Uterus (tissue), 4 donors: ENCODE data around the gene HTT. TPM values are rescaled to one million over a fixed set of nuclear protein-coding genes. Genes with fewer than 3 reads are reported as not detected.

Experiments used
- DNase-seq, 2 donors: peaks; one replicate each; pipeline ENCODE4 v3.0.0-alpha.2; 2019 to 2020
- H3K27ac ChIP-seq, 2 donors: fragments of 200-600 bp; sonication (generic); 1 replicate in 1 of 2; 2 replicates in 1 of 2; pipeline ENCODE4 v1.5.1; 2016 to 2018
- H3K27me3 ChIP-seq, 2 donors: fragments of 200-600 bp; sonication (generic); one replicate each; pipeline ENCODE4 v1.5.1; 2018 to 2019; ENCODE audit warnings: control low read depth in 1 of 2
- H3K36me3 ChIP-seq, 2 donors: fragments of 200-600 bp; sonication (generic); one replicate each; pipeline ENCODE4 v1.5.1; 2019; ENCODE audit warnings: control low read depth in 1 of 2
- H3K4me1 ChIP-seq, 2 donors: fragments of 200-600 bp; sonication (generic); one replicate each; pipeline ENCODE4 v1.5.1; 2018 to 2019; ENCODE audit warnings: control low read depth in 1 of 2
- H3K4me3 ChIP-seq, 2 donors: fragments of 200-600 bp; sonication (generic); 1 replicate in 1 of 2; 2 replicates in 1 of 2; pipeline ENCODE4 v1.5.1; 2018 to 2019; ENCODE audit warnings: mild to moderate bottlenecking in 1 of 2
- H3K9me3 ChIP-seq, 2 donors: fragments of 200-600 bp; sonication (generic); one replicate each; pipeline ENCODE4 v1.5.1; 2019; ENCODE audit warnings: control low read depth in 1 of 2
- CTCF ChIP-seq, 4 experiments: fragments of 200-600 bp in 2 of 4; fragments of 450-650 bp in 2 of 4; sonication (generic) in 2 of 4; IDR thresholded peaks; one replicate each; pipeline ENCODE4 v1.5.1; 2016 to 2019; ENCODE audit warnings: antibody characterized with exemption in 4 of 4, mild to moderate bottlenecking in 2 of 4, moderate library complexity in 1 of 4
- POLR2A ChIP-seq, 2 donors: fragments of 450-650 bp; IDR thresholded peaks; one replicate each; pipeline ENCODE4 v1.6.1; 2016; ENCODE audit warnings: antibody characterized with exemption in 2 of 2, mild to moderate bottlenecking in 1 of 2, moderate library complexity in 1 of 2
- intact Hi-C: fragments of 100-400 bp; cut with DNase I; formaldehyde crosslinking; loops from one replicate; pipeline ENCODE4 v1.15.1; 2023; ENCODE audit warnings: low total_unique reads
- total RNA-seq, 4 donors: library from RNA; depleted of rRNA in 3 of 4; stranded (reverse); fragments of >200 nt in 3 of 4; gene quantifications; one replicate each; pipeline versions ENCODE4 v1.1.0 to v1.2.4, GENCODE V29; 2014 to 2023
- donor health status: DM: yes; HTN: yes; CAD: no.

HTT gene
- total RNA-seq, 4 donors from 2014 or later: 10.9 to 81.4 (median 49.8) TPM

GRCh38 chr4:3210467-3210866 is 136.0 kb downstream of the HTT start:
- Histone ChIP-seq H3K27me3 (no peaks in the 10 kb centered on the region), H3K4me1 (no peaks in the 10 kb centered on the region), H3K27ac (no peak overlapping the region), H3K9me3 (no peaks in the 10 kb centered on the region), H3K36me3 (no peaks in the 10 kb centered on the region), H3K4me3 (no peak overlapping the region)
- TF ChIP-seq CTCF (IDR thresholded peaks at IDR 0.05): no peak
- TF ChIP-seq POLR2A (IDR thresholded peaks at IDR 0.05): no peak
- DNase-seq: no peak
- intact Hi-C loops: no loop called here

- H3K36me3 ChIP-seq: no peaks in the 10 kb centered on the region
- H3K27ac ChIP-seq: no peak overlapping the region
- no peak for DNase-seq
- H3K9me3 ChIP-seq: no peaks in the 10 kb centered on the region
- no peak for TF ChIP-seq POLR2A (IDR thresholded peaks at IDR 0.05)
- no peak for TF ChIP-seq CTCF (IDR thresholded peaks at IDR 0.05)
- H3K4me1 ChIP-seq: no peaks in the 10 kb centered on the region
- H3K27me3 ChIP-seq: no peaks in the 10 kb centered on the region
- no peak overlapping the region for H3K4me3 ChIP-seq
- intact Hi-C loops: no loop called here
Measured at GRCh38 chr4:3211866-3212265, 137.4 kb downstream of the HTT start.

GRCh38 chr4:3212391-3213105 is 138.1 kb downstream of the HTT start:
- TF ChIP-seq POLR2A (IDR thresholded peaks at IDR 0.05) (no peak), CTCF (IDR thresholded peaks at IDR 0.05) (no peak)
- no peaks in the 10 kb centered on the region for H3K4me1 ChIP-seq
- intact Hi-C loops: no loop called here
- no peak for DNase-seq
- no peaks in the 10 kb centered on the region for H3K36me3 ChIP-seq
- H3K27ac ChIP-seq: no peak overlapping the region
- no peak overlapping the region for H3K4me3 ChIP-seq
- no peaks in the 10 kb centered on the region for H3K9me3 ChIP-seq
- H3K27me3 ChIP-seq: no peaks in the 10 kb centered on the region

GRCh38 chr4:3213106-3213425 is 138.6 kb downstream of the HTT start:
- no peak overlapping the region for H3K27ac ChIP-seq
- no peaks in the 10 kb centered on the region for H3K36me3 ChIP-seq
- H3K4me1 ChIP-seq: no peaks in the 10 kb centered on the region
- no peak for DNase-seq
- H3K27me3 ChIP-seq: no peaks in the 10 kb centered on the region
- H3K4me3 ChIP-seq: no peak overlapping the region
- no peaks in the 10 kb centered on the region for H3K9me3 ChIP-seq
- intact Hi-C loops: no loop called here
- no peak for TF ChIP-seq POLR2A (IDR thresholded peaks at IDR 0.05)
- no peak for TF ChIP-seq CTCF (IDR thresholded peaks at IDR 0.05)

GRCh38 chr4:3213661-3214250 is 139.3 kb downstream of the HTT start:
- TF ChIP-seq POLR2A (IDR thresholded peaks at IDR 0.05): no peak
- no peak for TF ChIP-seq CTCF (IDR thresholded peaks at IDR 0.05)
- H3K4me1 ChIP-seq: no peaks in the 10 kb centered on the region
- intact Hi-C loops: no loop called here
- no peaks in the 10 kb centered on the region for H3K27me3 ChIP-seq
- no peaks in the 10 kb centered on the region for H3K9me3 ChIP-seq
- no peak overlapping the region for H3K27ac ChIP-seq
- H3K4me3 ChIP-seq: no peak overlapping the region
- H3K36me3 ChIP-seq: no peaks in the 10 kb centered on the region
- DNase-seq: no peak
